ENCODE data around the gene CFAP61. TPM values are rescaled to one million over a fixed set of nuclear protein-coding genes. Genes with fewer than 3 reads are reported as not detected.

Gene CFAP61
- total and polyA plus RNA-seq, 9 donors: 0.37 to 4.7 (median 2.2) TPM

- Histone ChIP-seq H3K4me1 (ENCODE audit: control insufficient read depth, insufficient read depth, low read length) (no peaks in the 10 kb centered on the region), H3K27me3 (ENCODE audit: control insufficient read depth, insufficient read depth, low read length) (no peaks in the 10 kb centered on the region), H3K9me3 (replicated peaks; ENCODE audit: control insufficient read depth, low read depth, low read length) (no peaks in the 10 kb centered on the region), H3K4me3 (ENCODE audit: low read length) (no peak overlapping the region), H3K36me3 (ENCODE audit: control insufficient read depth, insufficient read depth, low read length) (peaks cover 36% of the 10 kb centered on the region), H3K27ac (ENCODE audit: low read length) (no peak overlapping the region)
- no peak for DNase-seq
- no CpG with 5 or more reads among the region's 5 CpGs for whole genome bisulfite sequencing (ENCODE audit: insufficient coverage)
These were observed 20.5 kb upstream of the CFAP61 start for GRCh38 chr20:20031790-20032189.

GRCh38 chr20:20034486-20034885 lies 17.8 kb upstream of the CFAP61 start:
- Histone ChIP-seq H3K9me3 (replicated peaks; ENCODE audit: control insufficient read depth, low read depth, low read length) (no peaks in the 10 kb centered on the region), H3K27me3 (ENCODE audit: control insufficient read depth, insufficient read depth, low read length) (no peaks in the 10 kb centered on the region), H3K27ac (ENCODE audit: low read length) (no peak overlapping the region), H3K36me3 (ENCODE audit: control insufficient read depth, insufficient read depth, low read length) (peaks cover 46% of the 10 kb centered on the region), H3K4me1 (ENCODE audit: control insufficient read depth, insufficient read depth, low read length) (no peaks in the 10 kb centered on the region), H3K4me3 (ENCODE audit: low read length) (no peak overlapping the region)
- WGBS (ENCODE audit: insufficient coverage): 83% methylated on average over 2 of the region's 4 CpGs
- DNase-seq: no peak

GRCh38 chr20:20036756-20037155 lies 15.6 kb upstream of the CFAP61 start:
- Histone ChIP-seq H3K4me1 (ENCODE audit: control insufficient read depth, insufficient read depth, low read length) (no peaks in the 10 kb centered on the region), H3K36me3 (ENCODE audit: control insufficient read depth, insufficient read depth, low read length) (peaks cover 57% of the 10 kb centered on the region), H3K4me3 (ENCODE audit: low read length) (no peak overlapping the region), H3K27ac (ENCODE audit: low read length) (no peak overlapping the region), H3K9me3 (replicated peaks; ENCODE audit: control insufficient read depth, low read depth, low read length) (no peaks in the 10 kb centered on the region), H3K27me3 (ENCODE audit: control insufficient read depth, insufficient read depth, low read length) (no peaks in the 10 kb centered on the region)
- 70% methylated on average over 3 of the region's 3 CpGs for WGBS (ENCODE audit: insufficient coverage)
- DNase-seq: no peak

- no peak for DNase-seq
- Histone ChIP-seq H3K4me3 (ENCODE audit: low read length) (no peak overlapping the region), H3K27ac (ENCODE audit: low read length) (no peak overlapping the region), H3K36me3 (ENCODE audit: control insufficient read depth, insufficient read depth, low read length) (peaks cover 61% of the 10 kb centered on the region), H3K9me3 (replicated peaks; ENCODE audit: control insufficient read depth, low read depth, low read length) (no peaks in the 10 kb centered on the region), H3K27me3 (ENCODE audit: control insufficient read depth, insufficient read depth, low read length) (no peaks in the 10 kb centered on the region), H3K4me1 (ENCODE audit: control insufficient read depth, insufficient read depth, low read length) (no peaks in the 10 kb centered on the region)
- WGBS (ENCODE audit: insufficient coverage): 76% methylated on average over 5 of the region's 5 CpGs
These were observed 14.4 kb upstream of the CFAP61 start for GRCh38 chr20:20037960-20038359.

GRCh38 chr20:20038586-20038985 lies 13.7 kb upstream of the CFAP61 start:
- no peaks in the 10 kb centered on the region for H3K27me3 ChIP-seq (ENCODE audit: control insufficient read depth, insufficient read depth, low read length)
- 93% methylated on average over 3 of the region's 6 CpGs for WGBS (ENCODE audit: insufficient coverage)
- peaks cover 65% of the 10 kb centered on the region for H3K36me3 ChIP-seq (ENCODE audit: control insufficient read depth, insufficient read depth, low read length)
- DNase-seq: no peak
- H3K4me3 ChIP-seq (ENCODE audit: low read length): no peak overlapping the region
- no peaks in the 10 kb centered on the region for H3K4me1 ChIP-seq (ENCODE audit: control insufficient read depth, insufficient read depth, low read length)
- no peaks in the 10 kb centered on the region for H3K9me3 ChIP-seq (replicated peaks; ENCODE audit: control insufficient read depth, low read depth, low read length)
- H3K27ac ChIP-seq (ENCODE audit: low read length): no peak overlapping the region

GRCh38 chr20:20039752-20040387 lies 12.5 kb upstream of the CFAP61 start:
- whole genome bisulfite sequencing (ENCODE audit: insufficient coverage): no CpG with 5 or more reads among the region's 6 CpGs
- DNase-seq: no peak
- peaks cover 71% of the 10 kb centered on the region for H3K36me3 ChIP-seq (ENCODE audit: control insufficient read depth, insufficient read depth, low read length)
- no peak overlapping the region for H3K4me3 ChIP-seq (ENCODE audit: low read length)
- H3K9me3 ChIP-seq (replicated peaks; ENCODE audit: control insufficient read depth, low read depth, low read length): no peaks in the 10 kb centered on the region
- no peaks in the 10 kb centered on the region for H3K27me3 ChIP-seq (ENCODE audit: control insufficient read depth, insufficient read depth, low read length)
- no peaks in the 10 kb centered on the region for H3K4me1 ChIP-seq (ENCODE audit: control insufficient read depth, insufficient read depth, low read length)
- H3K27ac ChIP-seq (ENCODE audit: low read length): no peak overlapping the region

GRCh38 chr20:20051767-20052073 lies 612 bp upstream of the CFAP61 start:
- WGBS (ENCODE audit: insufficient coverage): 2% methylated on average over 13 of the region's 13 CpGs
- no peaks in the 10 kb centered on the region for H3K9me3 ChIP-seq (replicated peaks; ENCODE audit: control insufficient read depth, low read depth, low read length)
- peak overlapping the region; percentile 84 for H3K27ac ChIP-seq (ENCODE audit: low read length)
- no peak for DNase-seq
- peak overlapping the region; percentile 93 for H3K4me3 ChIP-seq (ENCODE audit: low read length)
- no peaks in the 10 kb centered on the region for H3K27me3 ChIP-seq (ENCODE audit: control insufficient read depth, insufficient read depth, low read length)
- peaks cover 4% of the 10 kb centered on the region for H3K4me1 ChIP-seq (ENCODE audit: control insufficient read depth, insufficient read depth, low read length)
- H3K36me3 ChIP-seq (ENCODE audit: control insufficient read depth, insufficient read depth, low read length): peaks cover 25% of the 10 kb centered on the region

GRCh38 chr20:20060234-20060998 lies 8.1 kb downstream of the CFAP61 start:
- Histone ChIP-seq H3K36me3 (ENCODE audit: control insufficient read depth, insufficient read depth, low read length) (no peaks in the 10 kb centered on the region), H3K27ac (ENCODE audit: low read length) (no peak overlapping the region), H3K4me1 (ENCODE audit: control insufficient read depth, insufficient read depth, low read length) (no peaks in the 10 kb centered on the region), H3K4me3 (ENCODE audit: low read length) (no peak overlapping the region), H3K9me3 (replicated peaks; ENCODE audit: control insufficient read depth, low read depth, low read length) (no peaks in the 10 kb centered on the region), H3K27me3 (ENCODE audit: control insufficient read depth, insufficient read depth, low read length) (peaks cover 2% of the 10 kb centered on the region)
- WGBS (ENCODE audit: insufficient coverage): 64% methylated on average over 6 of the region's 6 CpGs
- peak; percentile 11 for DNase-seq

- Histone ChIP-seq H3K9me3 (replicated peaks; ENCODE audit: control insufficient read depth, low read depth, low read length) (no peaks in the 10 kb centered on the region), H3K27me3 (ENCODE audit: control insufficient read depth, insufficient read depth, low read length) (peaks cover 2% of the 10 kb centered on the region), H3K27ac (ENCODE audit: low read length) (no peak overlapping the region), H3K4me3 (ENCODE audit: low read length) (no peak overlapping the region), H3K4me1 (ENCODE audit: control insufficient read depth, insufficient read depth, low read length) (no peaks in the 10 kb centered on the region), H3K36me3 (ENCODE audit: control insufficient read depth, insufficient read depth, low read length) (no peaks in the 10 kb centered on the region)
- DNase-seq: no peak
- WGBS (ENCODE audit: insufficient coverage): 72% methylated on average over 4 of the region's 12 CpGs
These were observed 11.8 kb downstream of the CFAP61 start for GRCh38 chr20:20063941-20064702.

GRCh38 chr20:20065361-20065760 lies 13.0 kb downstream of the CFAP61 start:
- H3K4me3 ChIP-seq (ENCODE audit: low read length): no peak overlapping the region
- no peak for DNase-seq
- WGBS (ENCODE audit: insufficient coverage): no CpG with 5 or more reads among the region's 1 CpG
- H3K27me3 ChIP-seq (ENCODE audit: control insufficient read depth, insufficient read depth, low read length): peaks cover 2% of the 10 kb centered on the region
- no peaks in the 10 kb centered on the region for H3K4me1 ChIP-seq (ENCODE audit: control insufficient read depth, insufficient read depth, low read length)
- H3K36me3 ChIP-seq (ENCODE audit: control insufficient read depth, insufficient read depth, low read length): no peaks in the 10 kb centered on the region
- H3K9me3 ChIP-seq (replicated peaks; ENCODE audit: control insufficient read depth, low read depth, low read length): no peaks in the 10 kb centered on the region
- H3K27ac ChIP-seq (ENCODE audit: low read length): no peak overlapping the region

Measured in muscle of leg (tissue), 11 donors.